Body of pancreas (tissue), 4 donors: Measurements from ENCODE around the gene ZNF341.

Experiments used
- CTCF ChIP-seq, 7 experiments: fragments of 450-650 bp in 4 of 7; fragments of 200-600 bp in 3 of 7; sonication (generic) in 3 of 7; IDR thresholded peaks; one replicate each; pipeline ENCODE4 v1.5.1; 2016 to 2019; ENCODE audit warnings: antibody characterized with exemption in 7 of 7
- POLR2A ChIP-seq, 3 donors: fragments of 450-650 bp; IDR thresholded peaks; one replicate each; pipeline ENCODE4 v1.6.1; 2016; ENCODE audit warnings: antibody characterized with exemption in 3 of 3, mild to moderate bottlenecking in 2 of 3

- TF ChIP-seq CTCF (IDR thresholded peaks at IDR 0.05) (no peak), POLR2A (IDR thresholded peaks at IDR 0.05) (no peak)
Observed at GRCh38 chr20:33787253-33787891, 55.6 kb downstream of the ZNF341 start.
